B cell (primary cell): Measurements from ENCODE around the gene ELL3. TPM values are rescaled to one million over a fixed set of nuclear protein-coding genes. Genes with fewer than 3 reads are reported as not detected.
"Not testable (repeated sequence)": the region's sequence is repeated elsewhere in the genome, so short reads cannot be mapped to it uniquely, and the experiment has no call there.

Experiments used
- ATAC-seq: fragments of 200-7000 bp; cut with Tn5 transposase; one replicate; pipeline ENCODE4 v1.10.0; 2021; ENCODE audit warnings: low read depth, mild to moderate bottlenecking, moderate number of reproducible peaks, moderate library complexity
- CTCF ChIA-PET: fragments of 350-600 bp; sonication (Branson Sonifier 250); formaldehyde crosslinking; loops from one replicate; lab custom pipeline; 2021; ENCODE audit warnings: antibody characterized with exemption, inconsistent platforms; lab: Charles Lee
- POLR2A ChIA-PET: fragments of 350-600 bp; sonication (Branson Sonifier 250); formaldehyde crosslinking; loops from one replicate; lab custom pipeline; 2021; ENCODE audit warnings: antibody characterized with exemption; lab: Charles Lee
- DNase-seq: peaks from one replicate; pipeline ENCODE4 v3.0.0; 2013
- H2AFZ ChIP-seq: 2 replicates; pipeline ENCODE4 v1.6.1; 2012; ENCODE audit warnings: mild to moderate bottlenecking, low read depth, low read length; ENCODE audit not compliant: insufficient read depth, poor library complexity, severe bottlenecking
- H3K27ac ChIP-seq, 2 donors: 1 replicate in 1 of 2; 2 replicates in 1 of 2; pipeline ENCODE4 v1.5.1; 2012 to 2013; ENCODE audit warnings: low read length in 2 of 2, mild to moderate bottlenecking in 2 of 2, moderate library complexity in 1 of 2
- H3K27me3 ChIP-seq, 4 experiments: fragments of 200-600 bp in 1 of 4; sonication (generic) in 1 of 4; replicated peaks in 1 of 4; 1 replicate in 2 of 4; 2 replicates in 2 of 4; pipeline versions ENCODE4 v1.6.1 to v1.7.0; 2013 to 2016; ENCODE audit warnings: low read length in 3 of 4, mild to moderate bottlenecking in 2 of 4, mixed read lengths in 1 of 4, moderate library complexity in 1 of 4; ENCODE audit not compliant: insufficient read depth in 4 of 4, control insufficient read depth in 3 of 4; ENCODE audit errors: control extremely low read depth in 1 of 4
- H3K36me3 ChIP-seq, 2 experiments: replicated peaks in 1 of 2; 1 replicate in 1 of 2; 2 replicates in 1 of 2; pipeline versions ENCODE4 v1.6.1 to v1.7.1; 2013; ENCODE audit warnings: low read length in 1 of 2; ENCODE audit not compliant: insufficient read depth in 2 of 2, control insufficient read depth in 1 of 2; ENCODE audit errors: control extremely low read depth in 1 of 2, extremely low read depth in 1 of 2
- H3K4me1 ChIP-seq, 2 donors: fragments of 200-600 bp in 1 of 2; sonication (generic) in 1 of 2; 1 replicate in 1 of 2; 2 replicates in 1 of 2; pipeline versions ENCODE4 v1.5.1 to v1.6.1; 2013 to 2017; ENCODE audit warnings: low read length in 2 of 2; ENCODE audit not compliant: control insufficient read depth in 2 of 2, insufficient read depth in 2 of 2
- H3K4me2 ChIP-seq: replicated peaks from 2 replicates; pipeline ENCODE3; 2012; ENCODE audit warnings: mild to moderate bottlenecking, low read depth, low read length; ENCODE audit not compliant: poor library complexity, severe bottlenecking
- H3K4me3 ChIP-seq, 5 experiments: fragments of 200-600 bp in 1 of 5; sonication (generic) in 1 of 5; 1 replicate in 3 of 5; 2 replicates in 2 of 5; pipeline versions ENCODE4 v1.5.1 to v1.7.0; 2011 to 2016; ENCODE audit warnings: low read length in 4 of 5, mild to moderate bottlenecking in 4 of 5, low read depth in 2 of 5, control low read depth in 1 of 5, moderate library complexity in 1 of 5; ENCODE audit not compliant: insufficient read depth in 1 of 5; ENCODE audit errors: control extremely low read depth in 1 of 5, extremely low read depth in 1 of 5
- H3K79me2 ChIP-seq: fragments of 200-600 bp; sonication (generic); one replicate; pipeline ENCODE4 v1.6.0; 2016; ENCODE audit warnings: low read length; ENCODE audit not compliant: control insufficient read depth, insufficient read depth
- H3K9ac ChIP-seq: fragments of 200-600 bp; sonication (generic); 2 replicates; pipeline ENCODE4 v1.6.1; 2017; ENCODE audit warnings: mild to moderate bottlenecking, low read length, moderate library complexity
- H3K9me3 ChIP-seq, 3 donors: one replicate each; pipeline versions ENCODE4 v1.6.1 to v1.7.1; 2013; ENCODE audit warnings: low read length in 2 of 3; ENCODE audit not compliant: control insufficient read depth in 2 of 3, insufficient read depth in 1 of 3; ENCODE audit errors: control extremely low read depth in 1 of 3
- H4K20me1 ChIP-seq: 2 replicates; pipeline ENCODE4 v1.6.0; 2012; ENCODE audit warnings: mild to moderate bottlenecking, low read length; ENCODE audit not compliant: insufficient read depth, control insufficient read depth, poor library complexity, severe bottlenecking
- H3K27ac Mint-ChIP-seq: one replicate; pipeline ENCODE4 v1.8.0; 2021; ENCODE audit warnings: mixed read lengths
- H3K27me3 Mint-ChIP-seq: one replicate; pipeline ENCODE4 v1.8.0; 2021; ENCODE audit warnings: mixed read lengths
- H3K4me1 Mint-ChIP-seq: one replicate; pipeline ENCODE4 v1.8.0; 2021; ENCODE audit warnings: mixed read lengths
- H3K4me3 Mint-ChIP-seq: one replicate; pipeline ENCODE4 v1.8.0; 2021; ENCODE audit warnings: mixed read lengths
- H3K9me3 Mint-ChIP-seq: one replicate; pipeline ENCODE4 v1.8.0; 2022; ENCODE audit warnings: mixed read lengths; ENCODE audit not compliant: insufficient read depth
- CTCF ChIP-seq: fragments of 200-600 bp; IDR thresholded peaks from one replicate; pipeline ENCODE4 v1.8.0; 2022; ENCODE audit warnings: antibody characterized with exemption, mild to moderate bottlenecking
- EZH2 ChIP-seq: IDR thresholded peaks from 2 replicates; pipeline ENCODE4 v1.6.1; 2012; ENCODE audit warnings: borderline replicate concordance, low read depth, mild to moderate bottlenecking, moderate library complexity, low read length; ENCODE audit not compliant: insufficient read depth, poor library complexity, severe bottlenecking
- WGBS: methylation state at CpG from one replicate; pipeline ENCODE4 v1.1.5; 2013; ENCODE audit warnings: missing lambda C conversion rate; ENCODE audit not compliant: insufficient coverage; 5-methylcytosine and 5-hydroxymethylcytosine counted together
- intact Hi-C: fragments of 100-400 bp; cut with micrococcal nuclease; formaldehyde crosslinking; loops from one replicate; pipeline ENCODE4 v1.10.0; 2022
- polyA plus RNA-seq: library from polyadenylated mRNA; depleted of rRNA; stranded (reverse); fragments of >200 nt; gene quantifications from 2 replicates; pipeline ENCODE4 v1.2.3, GENCODE V29; 2012
- total RNA-seq, 2 donors: library from RNA; stranded (reverse); fragments of 120-200 nt in 1 of 2; gene quantifications; 1 replicate in 1 of 2; 2 replicates in 1 of 2; pipeline versions ENCODE4 v1.2.3 to v1.2.4, GENCODE V29; 2013 to 2022

ELL3 gene
- total and polyA plus RNA-seq, 2 donors (not counting 1 experiment from before 2014, with no cell fraction given), result 22.0 to 88.8 TPM

GRCh38 chr15:43735416-43735815 lies 41.4 kb downstream of the ELL3 start:
- Histone ChIP-seq H3K36me3 (no peaks in the 10 kb centered on the region), H3K27me3 (no peaks in the 10 kb centered on the region), H3K9me3 (no peaks in the 10 kb centered on the region), H2AFZ (no peak overlapping the region), H3K4me2 (no peak overlapping the region), H3K79me2 (no peaks in the 10 kb centered on the region), H3K27ac (no peak overlapping the region), H3K9ac (no peak overlapping the region), H3K4me3 (peak overlapping the region in 1 of 5 experiments; percentile 12), H3K4me1 (peaks cover 0 to 5% of the 10 kb centered on the region in 2 donors), H4K20me1 (no peaks in the 10 kb centered on the region)
- intact Hi-C loops, result no loop called here
- Mint-ChIP-seq H3K4me1 (peaks cover 7% of the 10 kb centered on the region), H3K27me3 (peaks cover 8% of the 10 kb centered on the region), H3K9me3 (no peaks in the 10 kb centered on the region), H3K27ac (no peak overlapping the region), H3K4me3 (peak overlapping the region; percentile 52)
- ChIA-PET CTCF (no interaction called here), POLR2A (no interaction called here)
- no peak for ATAC-seq
- DNase-seq, result no peak
- TF ChIP-seq CTCF, result no peak
- TF ChIP-seq EZH2, result no peak
- 77% methylated on average over 4 of the region's 6 CpGs for WGBS

GRCh38 chr15:43728053-43728725 lies 48.6 kb downstream of the ELL3 start:
- H3K4me3 Mint-ChIP-seq, DNase-seq, H3K27me3 ChIP-seq, POLR2A ChIA-PET, H3K9me3 Mint-ChIP-seq, H3K4me2 ChIP-seq, H3K9ac ChIP-seq, CTCF ChIA-PET, H3K27ac Mint-ChIP-seq, H3K79me2 ChIP-seq, ATAC-seq, H2AFZ ChIP-seq, H4K20me1 ChIP-seq, H3K27me3 Mint-ChIP-seq, H3K4me1 Mint-ChIP-seq, H3K36me3 ChIP-seq, H3K4me1 ChIP-seq, H3K27ac ChIP-seq, H3K9me3 ChIP-seq, H3K4me3 ChIP-seq, intact Hi-C loops: not testable (repeated sequence)
- no CpG with 5 or more reads among the region's 1 CpG for WGBS

GRCh38 chr15:43726306-43726705 lies 50.5 kb downstream of the ELL3 start:
- CTCF ChIA-PET, H2AFZ ChIP-seq, H3K27ac Mint-ChIP-seq, H4K20me1 ChIP-seq, H3K4me2 ChIP-seq, DNase-seq, H3K9me3 Mint-ChIP-seq, H3K27ac ChIP-seq, H3K4me1 ChIP-seq, intact Hi-C loops, ATAC-seq, H3K4me1 Mint-ChIP-seq, H3K36me3 ChIP-seq, H3K27me3 ChIP-seq, H3K4me3 Mint-ChIP-seq, H3K9me3 ChIP-seq, H3K27me3 Mint-ChIP-seq, H3K4me3 ChIP-seq, H3K79me2 ChIP-seq, POLR2A ChIA-PET, H3K9ac ChIP-seq: not testable (repeated sequence)
- 100% methylated on average over 1 of the region's 1 CpG for WGBS
